Measurements from ENCODE around the gene IPMK.

- TF ChIP-seq POLR2A (IDR thresholded peaks at IDR 0.05; ENCODE audit: low read depth) (no peak), CTCF (IDR thresholded peaks at IDR 0.05) (no peak), POLR2AphosphoS5 (IDR thresholded peaks at IDR 0.05) (no peak)
Observed at GRCh38 chr10:58281092-58281752, 13.5 kb upstream of the IPMK start.

Measured in esophagus muscularis mucosa (tissue), 3 donors.